Measurements from ENCODE around the gene DAGLA.

The DAGLA gene

DNA sequence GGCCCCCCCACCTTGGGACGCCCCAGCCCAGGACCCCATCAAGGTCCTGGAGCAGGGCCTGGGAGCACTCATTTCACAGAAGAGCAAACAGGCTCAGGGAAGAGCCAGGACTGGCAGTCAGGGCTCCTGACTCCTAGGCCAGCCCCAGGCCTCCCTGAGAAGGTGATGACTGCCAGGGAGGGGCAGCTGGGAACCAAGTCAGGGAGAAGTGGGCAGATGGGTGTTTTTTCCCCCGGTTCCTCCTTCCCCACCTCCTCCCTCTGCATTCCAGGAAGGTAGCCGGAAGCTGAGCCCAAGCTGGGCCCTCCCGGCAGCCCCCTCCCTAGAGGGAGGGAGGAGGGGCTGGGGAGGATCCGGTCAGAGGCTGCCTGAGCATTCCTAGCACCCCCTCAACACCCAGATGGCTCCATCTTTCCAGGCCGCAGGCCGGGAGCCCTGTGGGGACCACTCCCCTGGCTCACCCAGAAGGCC lies 91.8 kb downstream of the DAGLA start:
- H3K4me3 ChIP-seq (ENCODE audit: low read length) = no peak overlapping the region
- TF ChIP-seq, protein P1, sequence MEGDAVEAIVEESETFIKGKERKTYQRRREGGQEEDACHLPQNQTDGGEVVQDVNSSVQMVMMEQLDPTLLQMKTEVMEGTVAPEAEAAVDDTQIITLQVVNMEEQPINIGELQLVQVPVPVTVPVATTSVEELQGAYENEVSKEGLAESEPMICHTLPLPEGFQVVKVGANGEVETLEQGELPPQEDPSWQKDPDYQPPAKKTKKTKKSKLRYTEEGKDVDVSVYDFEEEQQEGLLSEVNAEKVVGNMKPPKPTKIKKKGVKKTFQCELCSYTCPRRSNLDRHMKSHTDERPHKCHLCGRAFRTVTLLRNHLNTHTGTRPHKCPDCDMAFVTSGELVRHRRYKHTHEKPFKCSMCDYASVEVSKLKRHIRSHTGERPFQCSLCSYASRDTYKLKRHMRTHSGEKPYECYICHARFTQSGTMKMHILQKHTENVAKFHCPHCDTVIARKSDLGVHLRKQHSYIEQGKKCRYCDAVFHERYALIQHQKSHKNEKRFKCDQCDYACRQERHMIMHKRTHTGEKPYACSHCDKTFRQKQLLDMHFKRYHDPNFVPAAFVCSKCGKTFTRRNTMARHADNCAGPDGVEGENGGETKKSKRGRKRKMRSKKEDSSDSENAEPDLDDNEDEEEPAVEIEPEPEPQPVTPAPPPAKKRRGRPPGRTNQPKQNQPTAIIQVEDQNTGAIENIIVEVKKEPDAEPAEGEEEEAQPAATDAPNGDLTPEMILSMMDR (conservative IDR thresholded peaks at IDR 0.05; ENCODE audit: low read depth, low read length) = no peak

DNA sequence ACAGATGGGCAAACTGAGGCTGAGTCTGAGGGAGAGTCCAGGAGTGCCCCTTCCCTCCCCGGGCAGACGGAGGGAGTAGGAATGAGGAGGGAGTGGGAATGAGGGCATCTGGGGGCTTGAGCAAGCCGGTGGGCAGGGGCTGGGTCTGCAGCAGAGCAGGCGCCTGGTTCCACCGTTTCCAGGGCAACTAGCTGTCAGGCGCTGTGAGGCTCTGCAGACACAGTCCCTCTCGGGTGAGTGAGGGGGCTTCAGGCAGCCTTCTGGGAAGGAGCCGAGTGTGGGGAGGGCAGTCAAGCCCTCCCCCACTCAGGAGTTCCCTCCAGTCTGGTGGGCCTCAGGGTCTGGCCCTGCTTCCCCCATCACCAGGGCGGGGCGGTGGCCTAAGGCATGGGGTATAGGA lies 93.2 kb downstream of the DAGLA start:
- no peak for DNase-seq (ENCODE audit: low read depth)
- TF ChIP-seq, protein P1 (conservative IDR thresholded peaks at IDR 0.05; ENCODE audit: low read depth, low read length) = no peak

More for the DNA sequence above, 91.8 kb downstream of the DAGLA start:
- no peak for DNase-seq (ENCODE audit: low read depth)

DNA sequence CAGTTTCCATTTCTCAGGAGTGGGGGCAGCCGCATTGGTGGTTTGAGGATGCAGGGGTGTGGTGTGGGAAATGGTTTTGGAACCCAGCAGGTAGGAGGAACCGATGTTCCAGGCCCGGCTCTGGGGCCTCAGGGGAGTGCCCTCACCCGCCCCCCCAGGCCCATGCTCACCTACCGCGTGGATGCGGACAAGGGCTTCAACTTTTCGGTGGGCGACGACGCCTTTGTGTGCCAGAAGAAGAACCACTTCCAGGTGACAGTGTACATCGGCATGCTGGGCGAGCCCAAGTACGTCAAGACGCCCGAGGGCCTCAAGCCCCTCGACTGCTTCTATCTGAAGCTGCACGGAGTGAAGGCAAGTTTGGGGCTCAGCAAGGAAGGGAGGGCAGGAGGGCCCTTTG lies 93.6 kb downstream of the DAGLA start:
- H3K4me3 ChIP-seq (ENCODE audit: low read length) = no peak overlapping the region
- TF ChIP-seq, protein P1 (conservative IDR thresholded peaks at IDR 0.05; ENCODE audit: low read depth, low read length) = no peak
- no peak for DNase-seq (ENCODE audit: low read depth)

More for the DNA sequence above, 93.2 kb downstream of the DAGLA start:
- H3K4me3 ChIP-seq (ENCODE audit: low read length) = no peak overlapping the region

DNA sequence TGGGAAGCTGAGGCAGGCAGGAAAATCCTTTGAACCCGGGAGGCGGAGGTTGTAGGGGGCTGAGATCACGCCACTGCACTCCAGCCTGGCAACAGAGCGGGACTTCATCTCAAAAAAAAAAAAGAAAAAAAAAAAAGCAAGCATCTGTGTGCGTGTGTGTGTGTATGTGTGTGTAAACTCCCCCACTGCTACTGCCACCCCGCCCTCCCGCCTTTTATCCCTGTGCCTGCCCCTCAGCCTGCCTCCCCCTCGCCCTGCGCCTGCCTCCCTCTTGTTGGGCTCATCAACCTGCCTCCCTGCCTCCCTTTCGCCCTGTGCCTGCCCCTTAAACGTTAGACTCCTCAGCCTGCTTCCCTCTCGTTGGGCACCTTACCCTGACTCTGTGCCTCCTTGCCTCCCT lies 94.2 kb downstream of the DAGLA start:
- H3K4me3 ChIP-seq (ENCODE audit: low read length) = no peak overlapping the region
- TF ChIP-seq, protein P1 (conservative IDR thresholded peaks at IDR 0.05; ENCODE audit: low read depth, low read length) = no peak
- DNase-seq (ENCODE audit: low read depth) = no peak

DNA sequence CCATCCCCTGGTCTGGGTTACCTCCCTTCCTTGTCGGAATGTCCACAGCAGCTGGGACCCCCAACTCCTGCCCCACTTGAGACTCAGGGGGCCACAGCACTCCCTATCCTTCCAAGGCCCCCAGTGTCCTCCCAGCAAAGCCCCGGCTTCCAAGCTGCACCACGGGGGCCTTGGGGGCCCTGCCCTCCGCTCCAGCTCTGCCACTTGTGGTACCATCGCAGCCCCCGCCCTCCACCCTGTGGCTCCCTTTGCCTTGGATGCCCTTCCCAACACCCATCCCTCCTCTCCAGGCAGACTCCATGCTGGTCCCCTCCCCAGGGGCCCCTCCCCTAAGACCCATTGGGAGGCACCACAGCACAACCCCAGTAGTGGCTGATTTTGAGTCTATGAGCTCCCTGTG lies 94.9 kb downstream of the DAGLA start:
- TF ChIP-seq, protein P1 (conservative IDR thresholded peaks at IDR 0.05; ENCODE audit: low read depth, low read length) = no peak
- H3K4me3 ChIP-seq (ENCODE audit: low read length) = no peak overlapping the region
- no peak for DNase-seq (ENCODE audit: low read depth)

DNA sequence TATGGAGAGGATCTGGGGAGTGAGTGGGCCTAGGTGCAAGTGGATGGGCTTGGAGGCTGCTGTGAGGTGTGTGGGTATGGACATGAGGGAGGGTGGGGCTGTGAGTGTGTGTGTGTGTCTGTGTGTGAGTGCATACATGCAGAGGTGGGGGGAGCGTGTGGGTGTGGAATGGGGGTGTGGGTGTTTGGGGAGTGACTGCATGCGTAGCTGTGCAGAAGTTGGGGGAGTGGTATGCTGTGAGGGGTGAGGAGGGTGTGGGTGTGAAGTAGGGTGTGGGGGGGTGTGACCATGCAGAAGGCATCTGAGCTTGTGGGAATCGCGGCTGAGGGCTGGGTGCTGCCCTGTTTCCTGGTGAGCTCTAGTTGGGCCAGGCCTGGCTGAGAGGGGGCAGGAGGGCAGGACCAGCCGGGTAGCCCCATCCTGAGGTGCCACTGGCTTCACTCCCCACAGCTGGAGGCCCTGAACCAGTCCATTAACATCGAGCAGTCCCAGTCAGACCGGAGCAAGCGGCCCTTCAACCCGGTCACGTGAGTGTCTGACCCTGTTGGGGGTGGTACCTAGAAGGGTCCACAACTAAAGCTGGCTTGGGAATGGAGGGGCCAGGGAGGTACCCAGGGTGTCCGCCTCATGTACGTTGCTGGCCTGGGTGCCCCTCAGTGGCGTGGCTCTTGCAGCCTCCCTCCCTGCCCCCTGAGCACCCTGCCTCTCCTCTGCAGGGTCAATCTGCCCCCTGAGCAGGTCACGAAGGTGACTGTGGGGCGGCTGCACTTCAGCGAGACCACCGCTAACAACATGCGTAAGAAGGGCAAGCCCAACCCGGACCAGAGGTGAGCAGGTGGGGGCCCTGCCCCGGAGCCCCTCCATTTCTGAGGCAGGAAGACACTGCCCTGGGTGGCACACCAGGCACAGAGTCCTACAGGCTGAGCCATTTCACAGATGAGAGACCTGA lies 95.7 kb downstream of the DAGLA start:
- no peak for DNase-seq (ENCODE audit: low read depth)
- H3K4me3 ChIP-seq (ENCODE audit: low read length) = no peak overlapping the region
- TF ChIP-seq, protein P1 (conservative IDR thresholded peaks at IDR 0.05; ENCODE audit: low read depth, low read length) = no peak

Data from retinal pigment epithelial cell (primary cell).